Upper lobe of left lung (tissue), 6 donors: ENCODE data around the gene RAD51AP2. TPM values are rescaled to one million over a fixed set of nuclear protein-coding genes. Genes with fewer than 3 reads are reported as not detected.

Source experiments
- ATAC-seq, 2 donors: fragments of 200-7000 bp; cut with Tn5 transposase; one replicate each; pipeline ENCODE4 v1.9.1; 2022; ENCODE audit warnings: mild to moderate bottlenecking in 2 of 2, moderate library complexity in 2 of 2; ENCODE audit not compliant: low FRiP score in 2 of 2
- DNase-seq, 2 donors: peaks; one replicate each; pipeline ENCODE4 v3.0.0-alpha.2; 2019 to 2020
- H3K27ac ChIP-seq, 4 donors: fragments of 200-600 bp; sonication (generic); one replicate each; pipeline ENCODE4 v1.5.1; 2016 to 2019
- H3K27me3 ChIP-seq, 4 donors: fragments of 200-600 bp; sonication (generic); one replicate each; pipeline ENCODE4 v1.5.1; 2017 to 2019
- H3K36me3 ChIP-seq, 4 donors: fragments of 200-600 bp; sonication (generic); one replicate each; pipeline ENCODE4 v1.5.1; 2016 to 2019
- H3K4me1 ChIP-seq, 4 donors: fragments of 200-600 bp; sonication (generic); one replicate each; pipeline ENCODE4 v1.5.1; 2018 to 2019
- H3K4me3 ChIP-seq, 4 donors: fragments of 200-600 bp; sonication (generic); one replicate each; pipeline ENCODE4 v1.5.1; 2017 to 2019; ENCODE audit warnings: mild to moderate bottlenecking in 2 of 4, moderate library complexity in 1 of 4
- H3K9me3 ChIP-seq, 4 donors: fragments of 200-600 bp; sonication (generic); one replicate each; pipeline ENCODE4 v1.5.1; 2018 to 2019
- CTCF ChIP-seq, 6 experiments: fragments of 450-650 bp in 4 of 6; fragments of 200-600 bp in 2 of 6; sonication (generic) in 2 of 6; IDR thresholded peaks; one replicate each; pipeline ENCODE4 v1.5.1; 2016 to 2019; ENCODE audit warnings: antibody characterized with exemption in 6 of 6
- EP300 ChIP-seq, 4 donors: sonication (generic); formaldehyde crosslinking; IDR thresholded peaks; one replicate each; pipeline ENCODE4 v1.5.1; 2017; ENCODE audit warnings: antibody characterized with exemption in 4 of 4, control low read depth in 2 of 4
- POLR2A ChIP-seq, 4 donors: fragments of 450-650 bp; IDR thresholded peaks; one replicate each; pipeline ENCODE4 v1.5.1; 2016 to 2017; ENCODE audit warnings: antibody characterized with exemption in 4 of 4, mild to moderate bottlenecking in 2 of 4
- POLR2AphosphoS5 ChIP-seq, 2 donors: sonication (generic); formaldehyde crosslinking; IDR thresholded peaks; one replicate each; pipeline ENCODE4 v1.5.1; 2017; ENCODE audit warnings: antibody characterized with exemption in 2 of 2
- WGBS, 2 donors: methylation state at CpG; one replicate each; pipeline ENCODE4 v1.1.5; 2017 to 2018; 5-methylcytosine and 5-hydroxymethylcytosine counted together
- total RNA-seq, 6 donors: library from RNA; depleted of rRNA in 4 of 6; stranded (reverse); fragments of >200 nt in 4 of 6; gene quantifications; one replicate each; pipeline versions ENCODE4 v1.1.0 to v1.2.1, GENCODE V29; 2016 to 2021
- donor health status: DM: no; HTN: no; CAD: no; lungs with moderate emphysema.
- donor health status: DM: no; HTN: yes; CAD: no; lungs with severe emphysema.

Gene RAD51AP2
- total RNA-seq, 6 donors from 2014 or later = 0.06 TPM; not detected in 5

DNA sequence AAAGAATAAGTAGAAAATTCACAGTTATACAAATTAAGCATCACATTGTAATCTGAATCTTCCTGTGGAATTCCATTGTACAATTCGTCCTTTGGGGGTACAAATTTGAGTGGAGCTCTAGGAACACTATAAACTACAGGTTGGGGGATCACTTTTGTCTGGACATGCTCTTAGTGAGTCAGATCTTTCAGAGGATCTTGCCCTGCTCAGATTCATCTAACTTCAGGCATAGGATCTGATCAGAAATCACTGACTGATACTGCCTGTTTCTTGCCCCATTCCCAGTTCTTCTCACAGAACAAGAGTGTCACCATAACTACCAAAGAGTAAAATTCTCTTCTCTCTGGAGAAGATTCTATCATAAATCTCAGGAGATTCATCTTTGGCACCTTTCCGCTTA is 11.5 kb upstream of the RAD51AP2 start:
- H3K36me3 ChIP-seq = no peaks in the 10 kb centered on the region
- H3K27ac ChIP-seq = no peak overlapping the region
- DNase-seq (no peak), ATAC-seq (no peak)
- TF ChIP-seq POLR2AphosphoS5 (IDR thresholded peaks at IDR 0.05) (no peak), EP300 (IDR thresholded peaks at IDR 0.05) (no peak), CTCF (IDR thresholded peaks at IDR 0.05) (no peak), POLR2A (IDR thresholded peaks at IDR 0.05) (no peak)
- WGBS, 2 donors = 76 to 78% methylated on average over 2 of the region's 2 CpGs
- H3K9me3 ChIP-seq = no peaks in the 10 kb centered on the region
- no peaks in the 10 kb centered on the region for H3K4me1 ChIP-seq
- H3K4me3 ChIP-seq = no peak overlapping the region
- no peaks in the 10 kb centered on the region for H3K27me3 ChIP-seq

- no peak for DNase-seq
- no peaks in the 10 kb centered on the region for H3K9me3 ChIP-seq
- TF ChIP-seq POLR2A (IDR thresholded peaks at IDR 0.05) (no peak), EP300 (IDR thresholded peaks at IDR 0.05) (no peak), CTCF (IDR thresholded peaks at IDR 0.05) (no peak), POLR2AphosphoS5 (IDR thresholded peaks at IDR 0.05) (no peak)
- H3K27me3 ChIP-seq = no peaks in the 10 kb centered on the region
- H3K4me1 ChIP-seq = peaks cover 0 to 11% (median 9%) of the 10 kb centered on the region in 4 donors
- H3K36me3 ChIP-seq = no peaks in the 10 kb centered on the region
- H3K27ac ChIP-seq = no peak overlapping the region
- no peak overlapping the region for H3K4me3 ChIP-seq
- WGBS, 2 donors = 87 to 89% methylated on average over 6 of the region's 6 CpGs
- ATAC-seq = no peak
Observed at GRCh38 chr2:17522303-17522702, 4.1 kb upstream of the RAD51AP2 start.

- H3K4me3 ChIP-seq = no peak overlapping the region
- WGBS, 2 donors = 87 to 92% methylated on average over 2 of the region's 2 CpGs
- ATAC-seq = no peak
- H3K27me3 ChIP-seq = no peaks in the 10 kb centered on the region
- H3K9me3 ChIP-seq = no peaks in the 10 kb centered on the region
- no peak overlapping the region for H3K27ac ChIP-seq
- peaks cover 0 to 11% (median 9%) of the 10 kb centered on the region in 4 donors for H3K4me1 ChIP-seq
- H3K36me3 ChIP-seq = no peaks in the 10 kb centered on the region
- TF ChIP-seq EP300 (IDR thresholded peaks at IDR 0.05) = no peak
- TF ChIP-seq POLR2AphosphoS5 (IDR thresholded peaks at IDR 0.05) = no peak
- TF ChIP-seq POLR2A (IDR thresholded peaks at IDR 0.05) = no peak
- no peak for TF ChIP-seq CTCF (IDR thresholded peaks at IDR 0.05)
- DNase-seq = no peak
Observed at GRCh38 chr2:17521621-17522020, 3.4 kb upstream of the RAD51AP2 start.

DNA sequence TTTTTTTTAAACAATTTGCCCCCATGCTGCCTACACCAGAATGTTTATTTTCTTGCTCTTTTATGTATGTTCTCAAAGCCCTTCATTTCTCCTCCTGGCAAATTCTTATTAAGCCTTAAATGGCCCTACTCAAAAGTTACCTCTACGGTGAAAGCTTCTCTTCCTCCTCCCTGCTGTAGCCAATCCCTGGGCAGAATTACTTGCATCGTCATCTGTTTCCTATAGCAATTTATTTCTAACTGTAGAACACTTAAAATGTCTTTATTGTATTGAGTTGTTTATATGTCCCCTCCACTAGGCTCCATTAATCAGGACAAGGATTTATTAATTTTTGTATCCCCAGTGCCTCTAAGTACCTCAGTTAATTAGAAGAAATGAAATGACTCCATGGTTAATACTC is 2.5 kb upstream of the RAD51AP2 start:
- WGBS, 2 donors = 50 to 63% methylated on average over 2 of the region's 2 CpGs
- ATAC-seq (no peak), DNase-seq (no peak)
- H3K27me3 ChIP-seq = no peaks in the 10 kb centered on the region
- no peaks in the 10 kb centered on the region for H3K9me3 ChIP-seq
- no peak overlapping the region for H3K4me3 ChIP-seq
- H3K36me3 ChIP-seq = no peaks in the 10 kb centered on the region
- TF ChIP-seq EP300 (IDR thresholded peaks at IDR 0.05) = no peak
- TF ChIP-seq POLR2A (IDR thresholded peaks at IDR 0.05) = no peak
- no peak for TF ChIP-seq POLR2AphosphoS5 (IDR thresholded peaks at IDR 0.05)
- TF ChIP-seq CTCF (IDR thresholded peaks at IDR 0.05) = no peak
- H3K27ac ChIP-seq = no peak overlapping the region
- peaks cover 0 to 11% (median 9%) of the 10 kb centered on the region in 4 donors for H3K4me1 ChIP-seq

GRCh38 chr2:17519486-17519885 is 1.2 kb upstream of the RAD51AP2 start:
- H3K27me3 ChIP-seq = no peaks in the 10 kb centered on the region
- no peak overlapping the region for H3K27ac ChIP-seq
- TF ChIP-seq POLR2AphosphoS5 (IDR thresholded peaks at IDR 0.05) (no peak), EP300 (IDR thresholded peaks at IDR 0.05) (no peak), CTCF (IDR thresholded peaks at IDR 0.05) (no peak), POLR2A (IDR thresholded peaks at IDR 0.05) (no peak)
- no peaks in the 10 kb centered on the region for H3K36me3 ChIP-seq
- H3K4me1 ChIP-seq = peaks cover 0 to 11% (median 9%) of the 10 kb centered on the region in 4 donors
- H3K9me3 ChIP-seq = no peaks in the 10 kb centered on the region
- no peak for ATAC-seq
- H3K4me3 ChIP-seq = no peak overlapping the region
- no peak for DNase-seq
